Fibroblast of mammary gland (primary cell): Measurements from ENCODE around the gene RPS26.

Experiments
- DNase-seq: peaks from one replicate; pipeline ENCODE4 v3.0.0-alpha.2; 2010; ENCODE audit warnings: low read depth
- H3K4me3 ChIP-seq: 2 replicates; pipeline ENCODE4 v1.5.1; 2011; ENCODE audit warnings: low read depth, mild to moderate bottlenecking, low read length, moderate library complexity; ENCODE audit not compliant: control insufficient read depth
- CTCF ChIP-seq: conservative IDR thresholded peaks from 2 replicates; pipeline ENCODE4 v1.5.1; 2011; ENCODE audit warnings: low read depth, low read length, inconsistent platforms; ENCODE audit not compliant: control insufficient read depth, insufficient read depth

RPS26 gene

DNA sequence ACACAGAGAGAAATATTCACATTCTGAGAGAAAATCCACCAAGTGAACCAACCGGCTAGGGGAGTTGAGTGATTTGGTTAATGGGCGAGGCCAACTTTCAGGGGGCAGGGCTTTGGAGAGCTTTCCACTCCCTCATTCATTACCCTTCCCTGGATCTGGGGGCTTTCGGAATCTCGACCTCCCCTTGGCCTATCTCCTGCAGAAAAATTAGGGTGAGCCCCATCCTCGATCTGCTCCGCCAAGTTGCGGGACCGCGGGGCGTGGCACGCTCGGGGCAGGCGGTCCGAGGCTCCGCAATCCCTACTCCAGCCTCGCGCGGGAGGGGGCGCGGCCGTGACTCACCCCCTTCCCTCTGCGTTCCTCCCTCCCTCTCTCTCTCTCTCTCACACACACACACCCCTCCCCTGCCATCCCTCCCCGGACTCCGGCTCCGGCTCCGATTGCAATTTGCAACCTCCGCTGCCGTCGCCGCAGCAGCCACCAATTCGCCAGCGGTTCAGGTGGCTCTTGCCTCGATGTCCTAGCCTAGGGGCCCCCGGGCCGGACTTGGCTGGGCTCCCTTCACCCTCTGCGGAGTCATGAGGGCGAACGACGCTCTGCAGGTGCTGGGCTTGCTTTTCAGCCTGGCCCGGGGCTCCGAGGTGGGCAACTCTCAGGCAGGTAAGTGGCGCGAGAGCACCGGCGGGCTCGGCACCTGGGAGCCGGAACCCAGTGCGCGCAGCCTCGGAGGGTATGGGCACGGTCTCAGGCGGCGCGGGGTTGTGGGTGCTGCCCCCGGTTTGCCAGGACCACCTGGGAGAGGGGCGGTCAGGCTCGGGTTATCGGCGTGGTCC is 38.2 kb downstream of the RPS26 start, which contains the start of gene ERBB3:
ERBB3 (plus strand) TSS at position 443 of the 833 bp plus-strand sequence; CDS start at position 579, 136 bp downstream.
- peak within 1 kb of the TSS; percentile 67 for H3K4me3 ChIP-seq
- DNase-seq: peak; percentile 78
- TF ChIP-seq CTCF: no peak

- H3K4me3 ChIP-seq: peak overlapping the region; percentile 67
These were observed 38.9 kb downstream of the RPS26 start for GRCh38 chr12:56080556-56081138.

DNA sequence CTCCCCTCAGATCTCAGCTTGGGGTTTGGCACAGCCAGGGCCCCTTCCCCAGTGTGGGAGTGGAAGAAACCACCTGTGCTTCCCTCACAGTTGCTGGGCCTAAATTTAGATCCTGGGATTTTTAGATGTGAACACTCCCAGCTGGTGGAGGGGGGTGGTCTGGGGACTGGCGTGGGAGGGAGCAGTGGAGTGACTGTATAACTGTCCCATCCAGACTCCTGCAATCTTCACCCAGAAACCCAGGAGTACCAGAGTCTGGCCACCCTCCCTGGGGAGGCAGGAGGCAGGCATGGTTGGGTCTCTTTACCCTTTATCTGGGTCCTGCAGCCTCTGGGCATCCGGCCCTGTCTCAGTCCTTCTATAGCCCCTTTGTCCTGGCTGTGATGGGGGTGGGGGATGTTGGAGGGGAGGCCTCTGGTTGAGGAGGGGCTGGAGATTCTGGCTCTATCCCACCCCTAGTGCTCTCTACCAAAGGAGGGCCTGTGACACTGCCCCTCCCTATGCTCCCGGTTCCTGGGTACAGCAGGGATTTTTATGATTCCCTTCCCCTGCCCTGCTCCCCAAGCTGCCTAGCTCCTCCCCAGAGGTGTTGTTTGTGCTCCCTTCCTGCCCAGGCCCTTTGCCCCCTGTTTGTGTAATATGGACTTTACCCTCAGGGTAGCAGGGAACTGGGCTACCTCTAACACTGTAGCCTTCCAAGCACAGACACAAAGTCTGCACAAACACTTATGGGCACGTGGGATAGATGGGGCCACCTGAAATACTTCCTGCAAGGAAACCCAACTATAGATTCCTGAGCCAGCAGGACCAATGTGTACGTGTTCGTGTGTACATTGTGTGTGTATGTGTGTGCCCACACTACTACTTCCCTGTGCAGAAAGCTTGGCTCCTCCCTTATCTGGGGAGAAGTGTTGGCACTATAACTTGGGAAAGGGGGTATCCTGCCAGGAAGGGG is 40.0 kb downstream of the RPS26 start:
- DNase-seq: no peak
- TF ChIP-seq CTCF: no peak
- H3K4me3 ChIP-seq: no peak overlapping the region

More at GRCh38 chr12:56080556-56081138, 38.9 kb downstream of the RPS26 start:
- TF ChIP-seq CTCF: no peak
- no peak for DNase-seq

GRCh38 chr12:56082382-56082781 is 40.7 kb downstream of the RPS26 start:
- no peak for TF ChIP-seq CTCF
- no peak for DNase-seq
- H3K4me3 ChIP-seq: no peak overlapping the region

GRCh38 chr12:56082967-56083366 is 41.2 kb downstream of the RPS26 start:
- TF ChIP-seq CTCF: no peak
- H3K4me3 ChIP-seq: no peak overlapping the region

DNA sequence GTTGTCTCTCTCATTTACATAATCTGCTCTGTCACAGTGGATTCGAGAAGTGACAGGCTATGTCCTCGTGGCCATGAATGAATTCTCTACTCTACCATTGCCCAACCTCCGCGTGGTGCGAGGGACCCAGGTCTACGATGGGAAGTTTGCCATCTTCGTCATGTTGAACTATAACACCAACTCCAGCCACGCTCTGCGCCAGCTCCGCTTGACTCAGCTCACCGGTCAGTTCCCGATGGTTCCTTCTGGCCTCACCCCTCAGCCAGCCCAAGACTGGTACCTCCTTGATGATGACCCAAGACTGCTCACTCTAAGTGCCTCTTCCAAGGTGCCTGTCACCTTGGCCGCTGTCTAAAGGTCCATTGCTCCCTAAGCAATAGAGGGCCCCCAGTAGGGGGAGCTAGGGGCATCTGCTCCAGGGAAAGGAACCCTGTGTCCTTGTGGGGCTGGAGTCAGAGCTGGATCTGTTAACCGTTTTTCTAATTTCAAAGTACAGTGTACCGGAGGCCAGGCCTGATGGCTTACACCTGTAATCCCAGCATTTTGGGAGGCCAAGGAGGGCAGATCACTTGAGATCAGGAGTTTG is 43.3 kb downstream of the RPS26 start:
- DNase-seq: peak; percentile 21
- H3K4me3 ChIP-seq: no peak overlapping the region
- TF ChIP-seq CTCF: peak; percentile 50

More at GRCh38 chr12:56082967-56083366, 41.2 kb downstream of the RPS26 start:
- no peak for DNase-seq
